Kidney (tissue), 14 donors: Measurements from ENCODE around the gene ATP1B2. TPM values are rescaled to one million over a fixed set of nuclear protein-coding genes. Genes with fewer than 3 reads are reported as not detected.

ENCODE experiments used
- DNase-seq, 5 donors: peaks; one replicate each; pipeline ENCODE4 v3.0.0-alpha.2; 2013 to 2020
- FAIRE-seq: peaks from 2 replicates; lab custom pipeline; 2012; peaks lifted over from hg19 to GRCh38; lab: Jason Lieb, UNC
- H3K27ac ChIP-seq, 2 donors: one replicate each; pipeline ENCODE4 v1.7.0; 2013; ENCODE audit warnings: low read depth in 2 of 2, low read length in 2 of 2, inconsistent platforms in 1 of 2
- H3K27me3 ChIP-seq: one replicate; pipeline ENCODE4 v1.7.1; 2013; ENCODE audit warnings: low read length, inconsistent platforms; ENCODE audit not compliant: control insufficient read depth, insufficient read depth
- H3K36me3 ChIP-seq, 3 donors: one replicate each; pipeline versions ENCODE4 v1.7.0 to v1.7.1; 2013; ENCODE audit warnings: low read length in 3 of 3, control low read depth in 1 of 3, inconsistent platforms in 1 of 3; ENCODE audit not compliant: insufficient read depth in 3 of 3, control insufficient read depth in 2 of 3
- H3K4me1 ChIP-seq, 3 donors: one replicate each; pipeline versions ENCODE4 v1.7.0 to v1.7.1; 2013; ENCODE audit warnings: low read length in 3 of 3, inconsistent platforms in 1 of 3, low read depth in 1 of 3; ENCODE audit not compliant: control insufficient read depth in 2 of 3, insufficient read depth in 2 of 3
- H3K4me3 ChIP-seq, 3 donors: one replicate each; pipeline versions ENCODE4 v1.7.0 to v1.8.1; 2013; ENCODE audit warnings: low read length in 3 of 3, control low read depth in 1 of 3, inconsistent platforms in 1 of 3
- H3K9ac ChIP-seq, 3 donors: one replicate each; pipeline versions ENCODE4 v1.7.0 to v1.7.1; 2013; ENCODE audit warnings: low read length in 3 of 3, control low read depth in 1 of 3, inconsistent platforms in 1 of 3
- H3K9me3 ChIP-seq, 3 donors: one replicate each; pipeline versions ENCODE4 v1.7.0 to v1.7.1; 2013; ENCODE audit warnings: low read length in 3 of 3, control low read depth in 1 of 3, inconsistent platforms in 1 of 3; ENCODE audit not compliant: control insufficient read depth in 2 of 3, insufficient read depth in 1 of 3
- CTCF ChIP-seq: IDR thresholded peaks from 3 replicates; pipeline ENCODE4 v1.5.1; 2012; ENCODE audit warnings: mild to moderate bottlenecking, moderate library complexity, borderline replicate concordance; ENCODE audit not compliant: insufficient read depth; ENCODE audit errors: extremely low read depth
- intact Hi-C: fragments of 100-400 bp; cut with DNase I; formaldehyde crosslinking; loops from one replicate; pipeline ENCODE4 v1.11.1; 2022
- polyA plus RNA-seq: library from polyadenylated mRNA; stranded (reverse); fragments of 350-450 nt; fragmentation: Illumina TruSeq; extraction: RNeasy Lipid Tissue Mini Kit (QIAGEN cat#74804); gene quantifications from one replicate; pipeline ENCODE4 v1.2.3, GENCODE V29; 2014; ENCODE audit warnings: low read depth, low replicate concordance; ENCODE audit not compliant: insufficient read depth
- total RNA-seq: library from RNA; stranded (reverse); fragmentation: NEBNext Ultra II Directional; extraction: Animal tissue kit (Norgen Biotek cat#: 25700); gene quantifications from one replicate; pipeline ENCODE4 v1.2.1, GENCODE V29; 2021
- donor health status: control.
- donor health status: control.
- donor health status: control.
- donor health status: control.
- donor health status: control.
- donor health status: DM: yes; HTN: yes; CAD: no.
- donor health status: Normal renal cell carcinoma (clear cell type).

Gene ATP1B2
- total and polyA plus RNA-seq, 2 donors from 2014 or later: 7.6 to 12.8 TPM

- no peaks in the 10 kb centered on the region for H3K27me3 ChIP-seq
- H3K36me3 ChIP-seq: peaks cover 8 to 22% (median 17%) of the 10 kb centered on the region in 3 donors
- no peak overlapping the region for H3K9ac ChIP-seq
- FAIRE-seq (no peak), DNase-seq (no peak)
- H3K4me1 ChIP-seq: no peaks in the 10 kb centered on the region
- H3K27ac ChIP-seq: no peak overlapping the region
- TF ChIP-seq CTCF: no peak
- H3K4me3 ChIP-seq: no peak overlapping the region
- peaks cover 1 to 3% (median 3%) of the 10 kb centered on the region in 3 donors for H3K9me3 ChIP-seq
- intact Hi-C loops: no loop called here
Measured at GRCh38 chr17:7668482-7668881, 17.8 kb downstream of the ATP1B2 start.

GRCh38 chr17:7673239-7673638, 22.5 kb downstream of the ATP1B2 start:
- no peak overlapping the region for H3K9ac ChIP-seq
- peak; percentile 15 for TF ChIP-seq CTCF
- DNase-seq (no peak), FAIRE-seq (no peak)
- no peaks in the 10 kb centered on the region for H3K4me1 ChIP-seq
- no peak overlapping the region for H3K27ac ChIP-seq
- peaks cover 9 to 34% (median 21%) of the 10 kb centered on the region in 3 donors for H3K36me3 ChIP-seq
- no peak overlapping the region for H3K4me3 ChIP-seq
- intact Hi-C loops: no loop called here
- H3K27me3 ChIP-seq: no peaks in the 10 kb centered on the region
- peaks cover 1 to 8% (median 3%) of the 10 kb centered on the region in 3 donors for H3K9me3 ChIP-seq

GRCh38 chr17:7674934-7675333, 24.2 kb downstream of the ATP1B2 start:
- TF ChIP-seq CTCF: no peak
- Histone ChIP-seq H3K9me3 (peaks cover 1 to 8% (median 3%) of the 10 kb centered on the region in 3 donors), H3K4me1 (no peaks in the 10 kb centered on the region), H3K36me3 (peaks cover 9 to 27% (median 18%) of the 10 kb centered on the region in 3 donors), H3K9ac (no peak overlapping the region), H3K4me3 (no peak overlapping the region), H3K27me3 (no peaks in the 10 kb centered on the region), H3K27ac (no peak overlapping the region)
- intact Hi-C loops: no loop called here
- FAIRE-seq (no peak), DNase-seq (no peak)

GRCh38 chr17:7676533-7676932, 25.8 kb downstream of the ATP1B2 start:
- TF ChIP-seq CTCF: no peak
- Histone ChIP-seq H3K27me3 (no peaks in the 10 kb centered on the region), H3K9ac (no peak overlapping the region), H3K36me3 (peaks cover 6 to 21% (median 12%) of the 10 kb centered on the region in 3 donors), H3K4me3 (no peak overlapping the region), H3K9me3 (peaks cover 1 to 8% (median 3%) of the 10 kb centered on the region in 3 donors), H3K4me1 (no peaks in the 10 kb centered on the region), H3K27ac (no peak overlapping the region)
- DNase-seq (no peak), FAIRE-seq (no peak)
- intact Hi-C loops: no loop called here
